WI38 (cell line): ENCODE data around the gene PIGQ.

Source experiments
- H3K4me3 ChIP-seq: 2 replicates; pipeline ENCODE4 v1.5.1; 2011; ENCODE audit warnings: low read depth, mild to moderate bottlenecking, control low read depth, low read length
- CTCF ChIP-seq: IDR thresholded peaks from 2 replicates; pipeline ENCODE4 v1.5.1; 2012; ENCODE audit warnings: low read depth, mild to moderate bottlenecking, control low read depth, low read length

PIGQ gene

DNA sequence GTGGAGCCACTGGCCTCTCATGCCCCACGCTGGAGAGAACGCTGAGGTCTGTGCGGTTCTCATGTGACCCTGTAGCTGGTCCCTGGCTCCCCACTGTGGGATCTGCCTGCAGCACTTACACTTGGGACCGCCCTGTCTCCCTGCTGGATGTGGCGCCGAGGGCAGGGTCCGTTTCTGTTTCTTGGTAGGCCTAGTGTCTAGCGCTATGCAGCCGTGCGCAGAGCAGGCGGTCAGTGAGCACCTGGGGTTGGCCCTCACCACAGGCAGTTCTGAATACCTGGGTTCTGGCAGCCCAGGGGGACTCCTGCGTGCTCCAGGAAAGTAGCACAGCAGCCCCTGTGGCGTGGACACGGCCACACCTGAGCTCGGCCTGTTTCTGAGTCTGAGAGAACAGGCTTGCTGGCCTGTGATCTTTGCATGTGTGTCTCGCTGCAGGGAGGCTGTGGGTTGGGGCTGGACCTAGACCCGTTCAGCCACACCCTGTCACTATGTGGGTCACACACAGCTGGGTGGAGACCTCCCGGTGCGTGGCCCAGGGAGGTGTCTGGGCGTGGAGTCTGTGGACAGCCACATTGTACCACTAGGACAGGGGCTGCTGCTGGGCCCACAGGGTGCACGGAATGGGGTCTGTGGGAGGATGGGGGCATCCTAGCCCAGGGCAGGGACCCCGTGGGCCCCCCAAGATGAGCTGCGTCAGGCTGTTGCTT is 39.5 kb upstream of the PIGQ start:
- no peak for TF ChIP-seq CTCF
- H3K4me3 ChIP-seq = no peak overlapping the region

DNA sequence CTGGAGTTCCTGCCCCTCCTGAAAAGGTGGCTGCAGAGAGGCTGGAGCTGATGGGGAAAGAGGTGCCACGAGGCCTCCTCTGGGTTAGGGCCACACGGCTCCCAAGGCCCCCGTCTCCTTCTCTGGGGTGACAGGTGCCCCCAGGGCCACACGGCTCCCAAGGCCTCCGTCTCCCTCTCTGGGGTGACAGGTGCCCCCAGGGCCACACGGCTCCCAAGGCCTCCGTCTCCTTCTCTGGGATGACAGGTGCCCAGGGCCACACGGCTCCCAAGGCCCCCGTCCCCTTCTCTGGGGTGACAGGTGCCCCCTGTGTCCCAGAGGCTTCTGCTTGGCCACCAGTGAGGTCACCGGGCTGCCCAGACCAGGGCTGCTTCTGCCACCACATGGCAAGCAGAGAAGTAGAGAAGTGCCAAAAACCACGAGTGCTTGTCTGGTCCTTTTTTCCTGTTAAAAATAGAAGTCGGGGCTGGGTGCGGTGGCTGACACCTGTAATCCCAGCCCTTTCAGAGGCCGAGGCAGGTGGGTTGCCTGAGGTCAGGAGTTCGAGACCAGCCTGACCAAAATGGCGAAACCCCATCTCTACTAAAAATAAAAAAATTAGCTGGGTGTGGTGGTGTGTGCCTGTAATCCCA is 38.2 kb upstream of the PIGQ start:
- no peak overlapping the region for H3K4me3 ChIP-seq
- TF ChIP-seq CTCF = no peak

GRCh38 chr16:533391-534123 is 36.2 kb upstream of the PIGQ start:
- no peak overlapping the region for H3K4me3 ChIP-seq
- no peak for TF ChIP-seq CTCF

DNA sequence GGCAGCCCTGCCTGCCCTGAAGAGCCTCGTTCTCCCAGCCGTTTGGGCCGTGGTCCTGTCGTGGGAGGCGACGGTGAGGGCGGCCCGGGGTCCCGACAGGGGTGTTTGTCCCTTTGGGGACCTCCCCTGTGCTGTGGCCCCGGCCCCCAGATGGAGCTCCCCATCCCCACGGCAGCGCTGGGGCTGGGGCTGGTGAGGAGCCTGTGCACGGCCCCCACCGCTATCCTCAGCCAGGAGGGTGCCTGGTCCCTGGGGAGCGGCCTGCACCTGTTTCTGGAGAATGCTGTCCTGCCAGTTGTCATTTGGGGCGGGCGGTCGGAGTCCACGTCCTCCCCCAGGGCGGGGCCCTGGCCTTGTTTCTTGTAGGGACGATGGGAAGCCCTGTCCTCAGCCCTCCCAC is 35.6 kb upstream of the PIGQ start:
- TF ChIP-seq CTCF = no peak
- H3K4me3 ChIP-seq = no peak overlapping the region

- TF ChIP-seq CTCF = no peak
- no peak overlapping the region for H3K4me3 ChIP-seq
Observed at GRCh38 chr16:534856-535445, 34.8 kb upstream of the PIGQ start.

GRCh38 chr16:535446-536405 is 34.0 kb upstream of the PIGQ start:
- TF ChIP-seq CTCF = no peak
- H3K4me3 ChIP-seq = no peak overlapping the region
